HEK293 (cell line): Measurements from ENCODE around the gene MYO7B.

Experiments
- CTCF ChIA-PET: fragments of 350-600 bp; formaldehyde crosslinking; extraction: SDS; loops from one replicate; lab custom pipeline; 2021; ENCODE audit warnings: antibody characterized with exemption; lab: Yijun Ruan, JAX
- POLR2A ChIA-PET: fragments of 300-600 bp; formaldehyde crosslinking; extraction: SDS; loops from one replicate; lab custom pipeline; 2020; ENCODE audit warnings: antibody characterized with exemption, inconsistent platforms; lab: Yijun Ruan, JAX
- H3K27ac ChIP-seq: fragments of 200-500 bp; sonication (Bioruptor generic); 2 replicates; pipeline ENCODE4 v1.5.1; 2014; ENCODE audit warnings: low read depth, low read length, control low read depth, inconsistent platforms; ENCODE audit errors: extremely low read depth
- H3K36me3 ChIP-seq, 2 experiments: fragments of 200-500 bp in 1 of 2; sonication (Bioruptor generic) in 1 of 2; 1 replicate in 1 of 2; 2 replicates in 1 of 2; pipeline ENCODE4 v1.5.1; 2014 to 2017; ENCODE audit warnings: inconsistent platforms in 2 of 2, low read length in 2 of 2; ENCODE audit not compliant: control insufficient read depth in 2 of 2, insufficient read depth in 1 of 2
- H3K4me1 ChIP-seq: fragments of 200-500 bp; sonication (Bioruptor generic); 2 replicates; pipeline ENCODE4 v1.5.1; 2014; ENCODE audit warnings: mild to moderate bottlenecking, low read length, inconsistent platforms; ENCODE audit not compliant: control insufficient read depth, insufficient read depth
- H3K4me3 ChIP-seq: 2 replicates; pipeline ENCODE4 v1.5.1; 2011; ENCODE audit warnings: low read depth, mild to moderate bottlenecking, control low read depth, low read length, moderate library complexity
- H3K9me3 ChIP-seq: fragments of 200-500 bp; sonication (Bioruptor generic); 2 replicates; pipeline ENCODE4 v1.5.1; 2014; ENCODE audit warnings: low read depth, low read length, inconsistent platforms; ENCODE audit not compliant: control insufficient read depth, insufficient read depth
- EGR2 ChIP-seq: fragments of 450-650 bp; formaldehyde crosslinking; IDR thresholded peaks from 2 replicates; pipeline ENCODE4 v1.5.1; 2016; ENCODE audit warnings: low read depth, missing biosample characterization, missing genetic modification characterization
- MEIS1 ChIP-seq: sonication (generic); formaldehyde crosslinking; IDR thresholded peaks from 2 replicates; pipeline ENCODE4 v1.8.1; 2022; ENCODE audit warnings: missing genetic modification reagents, mild to moderate bottlenecking, borderline replicate concordance
- PATZ1 ChIP-seq: fragments of 450-650 bp; formaldehyde crosslinking; IDR thresholded peaks from 2 replicates; pipeline ENCODE4 v1.5.1; 2016; ENCODE audit warnings: missing biosample characterization, missing genetic modification characterization
- PRDM1 ChIP-seq: fragments of 450-650 bp; formaldehyde crosslinking; IDR thresholded peaks from 2 replicates; pipeline ENCODE4; 2016; ENCODE audit warnings: missing biosample characterization, missing genetic modification characterization
- TRIM28 ChIP-seq: IDR thresholded peaks from 2 replicates; pipeline ENCODE4 v1.6.1; 2011; ENCODE audit warnings: low read length, control low read depth, borderline replicate concordance
- TSHZ1 ChIP-seq: fragments of 450-650 bp; formaldehyde crosslinking; IDR thresholded peaks from 2 replicates; pipeline ENCODE4 v1.5.1; 2016; ENCODE audit warnings: missing biosample characterization, missing genetic modification characterization, borderline replicate concordance
- ZBTB1 ChIP-seq: fragments of 450-650 bp; formaldehyde crosslinking; IDR thresholded peaks from 2 replicates; pipeline ENCODE4 v1.5.1; 2016; ENCODE audit warnings: missing biosample characterization, missing genetic modification characterization
- ZBTB7A ChIP-seq: fragments of 450-650 bp; formaldehyde crosslinking; IDR thresholded peaks from 2 replicates; pipeline ENCODE4 v1.5.1; 2016; ENCODE audit warnings: low read depth, missing biosample characterization, missing genetic modification characterization
- ZNF549 ChIP-seq: fragments of 450-650 bp; IDR thresholded peaks from 2 replicates; pipeline ENCODE4 v1.5.1; 2018; ENCODE audit warnings: missing biosample characterization, missing genetic modification characterization, mild to moderate bottlenecking, inconsistent platforms, moderate library complexity
- ZNF561 ChIP-seq: fragments of 450-650 bp; IDR thresholded peaks from 2 replicates; pipeline ENCODE4 v1.5.1; 2018; ENCODE audit warnings: missing biosample characterization, missing genetic modification characterization, borderline replicate concordance
- ZSCAN23 ChIP-seq: fragments of 450-650 bp; formaldehyde crosslinking; IDR thresholded peaks from 2 replicates; pipeline ENCODE4 v1.5.1; 2016; ENCODE audit warnings: missing biosample characterization, missing genetic modification characterization
- ZXDB ChIP-seq: fragments of 450-650 bp; formaldehyde crosslinking; IDR thresholded peaks from 2 replicates; pipeline ENCODE4 v1.5.1; 2016; ENCODE audit warnings: missing biosample characterization, missing genetic modification characterization
- TF ChIP-seq, protein P1 (sequence below): fragments of 450-650 bp; formaldehyde crosslinking; IDR thresholded peaks from 2 replicates; pipeline ENCODE4 v1.5.1; 2016; ENCODE audit warnings: missing biosample characterization, missing genetic modification characterization, low read depth
- TF ChIP-seq, protein P2 (sequence below): fragments of 450-650 bp; formaldehyde crosslinking; conservative IDR thresholded peaks from 2 replicates; pipeline ENCODE4 v1.5.1; 2016; ENCODE audit warnings: low read depth, missing biosample characterization, missing genetic modification characterization
- TF ChIP-seq, protein P3 (sequence below): fragments of 450-650 bp; IDR thresholded peaks from 2 replicates; pipeline ENCODE4 v1.5.1; 2018; ENCODE audit warnings: missing biosample characterization, mild to moderate bottlenecking, missing genetic modification characterization
- TF ChIP-seq, protein P4 (sequence below): fragments of 450-650 bp; formaldehyde crosslinking; IDR thresholded peaks from 2 replicates; pipeline ENCODE4 v1.5.1; 2017; ENCODE audit warnings: missing biosample characterization, missing genetic modification characterization
- TF ChIP-seq, protein P5 (sequence below): fragments of 450-650 bp; formaldehyde crosslinking; IDR thresholded peaks from 2 replicates; pipeline ENCODE4 v1.5.1; 2017; ENCODE audit warnings: missing biosample characterization, missing genetic modification characterization

Gene MYO7B

DNA sequence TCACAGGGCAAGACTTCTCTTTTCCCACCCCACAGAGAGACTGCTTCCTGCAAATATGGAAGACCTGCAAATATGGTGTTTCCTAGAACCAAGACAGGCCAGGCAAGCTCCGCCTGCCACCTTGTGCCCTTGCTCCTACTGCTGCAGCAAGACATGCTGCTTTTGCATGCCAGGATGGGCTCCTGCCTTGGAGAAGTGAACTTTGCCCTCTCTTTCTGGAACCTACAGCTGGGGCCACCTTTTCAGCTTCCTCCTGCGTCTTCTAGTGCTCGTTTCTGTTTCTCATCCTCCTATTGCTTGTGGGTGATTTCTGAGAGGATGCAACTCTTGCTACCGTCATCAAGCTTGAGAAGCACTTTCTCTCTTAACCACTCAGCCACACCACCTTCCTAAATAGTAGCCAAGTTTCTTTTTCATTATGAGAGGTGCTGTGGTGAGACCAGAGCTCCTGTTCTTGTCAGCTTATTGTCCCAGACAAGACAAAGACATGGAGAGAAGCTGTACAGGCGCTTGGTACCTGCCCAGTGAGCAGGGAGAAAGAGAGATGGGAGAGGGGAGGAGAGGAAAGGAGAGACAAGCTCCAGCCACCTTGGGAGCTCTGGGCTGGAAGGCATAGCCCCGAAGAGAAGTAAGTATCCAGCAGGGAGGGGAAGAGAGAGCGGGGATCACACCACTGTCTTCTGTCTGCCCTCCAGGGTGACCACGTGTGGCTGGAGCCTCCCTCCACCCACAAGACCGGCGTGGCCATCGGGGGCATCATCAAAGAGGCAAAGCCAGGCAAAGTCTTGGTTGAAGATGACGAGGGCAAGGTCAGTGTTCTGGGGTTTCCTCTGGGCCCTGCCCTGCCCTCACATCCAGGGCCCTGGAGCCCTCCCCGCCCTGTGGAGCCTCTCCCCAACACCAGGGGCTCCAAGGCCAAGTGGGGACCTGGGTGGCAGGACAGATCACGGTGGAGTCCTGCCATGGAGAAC, 28.3 kb downstream of the MYO7B start:
- Histone ChIP-seq H3K4me1 (no peaks in the 10 kb centered on the region), H3K36me3 (no peaks in the 10 kb centered on the region), H3K4me3 (no peak overlapping the region), H3K9me3 (no peaks in the 10 kb centered on the region), H3K27ac (no peak overlapping the region)
- POLR2A ChIA-PET: interaction anchor here (0.6 kb wide), 1 partner anchor 521 kb away, joined by 3 read pairs; no protein-coding TSS in a partner anchor
- CTCF ChIA-PET: no interaction called here
- TF ChIP-seq, protein P1, sequence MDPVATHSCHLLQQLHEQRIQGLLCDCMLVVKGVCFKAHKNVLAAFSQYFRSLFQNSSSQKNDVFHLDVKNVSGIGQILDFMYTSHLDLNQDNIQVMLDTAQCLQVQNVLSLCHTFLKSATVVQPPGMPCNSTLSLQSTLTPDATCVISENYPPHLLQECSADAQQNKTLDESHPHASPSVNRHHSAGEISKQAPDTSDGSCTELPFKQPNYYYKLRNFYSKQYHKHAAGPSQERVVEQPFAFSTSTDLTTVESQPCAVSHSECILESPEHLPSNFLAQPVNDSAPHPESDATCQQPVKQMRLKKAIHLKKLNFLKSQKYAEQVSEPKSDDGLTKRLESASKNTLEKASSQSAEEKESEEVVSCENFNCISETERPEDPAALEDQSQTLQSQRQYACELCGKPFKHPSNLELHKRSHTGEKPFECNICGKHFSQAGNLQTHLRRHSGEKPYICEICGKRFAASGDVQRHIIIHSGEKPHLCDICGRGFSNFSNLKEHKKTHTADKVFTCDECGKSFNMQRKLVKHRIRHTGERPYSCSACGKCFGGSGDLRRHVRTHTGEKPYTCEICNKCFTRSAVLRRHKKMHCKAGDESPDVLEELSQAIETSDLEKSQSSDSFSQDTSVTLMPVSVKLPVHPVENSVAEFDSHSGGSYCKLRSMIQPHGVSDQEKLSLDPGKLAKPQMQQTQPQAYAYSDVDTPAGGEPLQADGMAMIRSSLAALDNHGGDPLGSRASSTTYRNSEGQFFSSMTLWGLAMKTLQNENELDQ (tag by site-specific recombination): no peak
- TF ChIP-seq, protein P2, sequence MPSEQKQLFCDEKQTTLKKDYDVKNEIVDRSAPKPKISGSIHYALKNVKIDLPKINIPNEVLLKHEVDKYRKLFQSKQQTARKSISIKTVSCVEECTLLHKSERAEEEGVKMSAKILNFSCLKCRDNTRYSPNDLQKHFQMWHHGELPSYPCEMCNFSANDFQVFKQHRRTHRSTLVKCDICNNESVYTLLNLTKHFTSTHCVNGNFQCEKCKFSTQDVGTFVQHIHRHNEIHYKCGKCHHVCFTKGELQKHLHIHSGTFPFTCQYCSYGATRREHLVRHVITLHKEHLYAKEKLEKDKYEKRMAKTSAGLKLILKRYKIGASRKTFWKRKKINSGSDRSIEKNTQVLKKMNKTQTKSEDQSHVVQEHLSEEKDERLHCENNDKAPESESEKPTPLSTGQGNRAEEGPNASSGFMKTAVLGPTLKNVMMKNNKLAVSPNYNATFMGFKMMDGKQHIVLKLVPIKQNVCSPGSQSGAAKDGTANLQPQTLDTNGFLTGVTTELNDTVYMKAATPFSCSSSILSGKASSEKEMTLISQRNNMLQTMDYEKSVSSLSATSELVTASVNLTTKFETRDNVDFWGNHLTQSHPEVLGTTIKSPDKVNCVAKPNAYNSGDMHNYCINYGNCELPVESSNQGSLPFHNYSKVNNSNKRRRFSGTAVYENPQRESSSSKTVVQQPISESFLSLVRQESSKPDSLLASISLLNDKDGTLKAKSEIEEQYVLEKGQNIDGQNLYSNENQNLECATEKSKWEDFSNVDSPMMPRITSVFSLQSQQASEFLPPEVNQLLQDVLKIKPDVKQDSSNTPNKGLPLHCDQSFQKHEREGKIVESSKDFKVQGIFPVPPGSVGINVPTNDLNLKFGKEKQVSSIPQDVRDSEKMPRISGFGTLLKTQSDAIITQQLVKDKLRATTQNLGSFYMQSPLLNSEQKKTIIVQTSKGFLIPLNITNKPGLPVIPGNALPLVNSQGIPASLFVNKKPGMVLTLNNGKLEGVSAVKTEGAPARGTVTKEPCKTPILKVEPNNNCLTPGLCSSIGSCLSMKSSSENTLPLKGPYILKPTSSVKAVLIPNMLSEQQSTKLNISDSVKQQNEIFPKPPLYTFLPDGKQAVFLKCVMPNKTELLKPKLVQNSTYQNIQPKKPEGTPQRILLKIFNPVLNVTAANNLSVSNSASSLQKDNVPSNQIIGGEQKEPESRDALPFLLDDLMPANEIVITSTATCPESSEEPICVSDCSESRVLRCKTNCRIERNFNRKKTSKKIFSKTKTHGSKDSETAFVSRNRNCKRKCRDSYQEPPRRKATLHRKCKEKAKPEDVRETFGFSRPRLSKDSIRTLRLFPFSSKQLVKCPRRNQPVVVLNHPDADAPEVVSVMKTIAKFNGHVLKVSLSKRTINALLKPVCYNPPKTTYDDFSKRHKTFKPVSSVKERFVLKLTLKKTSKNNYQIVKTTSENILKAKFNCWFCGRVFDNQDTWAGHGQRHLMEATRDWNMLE (tag by site-specific recombination): no peak
- TF ChIP-seq PATZ1 (tag by site-specific recombination) (no peak), EGR2 (tag by site-specific recombination) (no peak), MEIS1 (CRISPR knock-in tag) (no peak), TRIM28 (no peak), ZBTB7A (tag by site-specific recombination) (no peak), ZNF549 (tag by site-specific recombination) (no peak), ZSCAN23 (tag by site-specific recombination) (no peak), ZXDB (tag by site-specific recombination) (no peak), ZBTB1 (tag by site-specific recombination) (no peak), TSHZ1 (no peak), PRDM1 (tag by site-specific recombination) (no peak), ZNF561 (no peak)
- TF ChIP-seq, protein P3, sequence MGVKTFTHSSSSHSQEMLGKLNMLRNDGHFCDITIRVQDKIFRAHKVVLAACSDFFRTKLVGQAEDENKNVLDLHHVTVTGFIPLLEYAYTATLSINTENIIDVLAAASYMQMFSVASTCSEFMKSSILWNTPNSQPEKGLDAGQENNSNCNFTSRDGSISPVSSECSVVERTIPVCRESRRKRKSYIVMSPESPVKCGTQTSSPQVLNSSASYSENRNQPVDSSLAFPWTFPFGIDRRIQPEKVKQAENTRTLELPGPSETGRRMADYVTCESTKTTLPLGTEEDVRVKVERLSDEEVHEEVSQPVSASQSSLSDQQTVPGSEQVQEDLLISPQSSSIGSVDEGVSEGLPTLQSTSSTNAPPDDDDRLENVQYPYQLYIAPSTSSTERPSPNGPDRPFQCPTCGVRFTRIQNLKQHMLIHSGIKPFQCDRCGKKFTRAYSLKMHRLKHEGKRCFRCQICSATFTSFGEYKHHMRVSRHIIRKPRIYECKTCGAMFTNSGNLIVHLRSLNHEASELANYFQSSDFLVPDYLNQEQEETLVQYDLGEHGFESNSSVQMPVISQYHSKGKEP: no peak
- TF ChIP-seq, protein P4, sequence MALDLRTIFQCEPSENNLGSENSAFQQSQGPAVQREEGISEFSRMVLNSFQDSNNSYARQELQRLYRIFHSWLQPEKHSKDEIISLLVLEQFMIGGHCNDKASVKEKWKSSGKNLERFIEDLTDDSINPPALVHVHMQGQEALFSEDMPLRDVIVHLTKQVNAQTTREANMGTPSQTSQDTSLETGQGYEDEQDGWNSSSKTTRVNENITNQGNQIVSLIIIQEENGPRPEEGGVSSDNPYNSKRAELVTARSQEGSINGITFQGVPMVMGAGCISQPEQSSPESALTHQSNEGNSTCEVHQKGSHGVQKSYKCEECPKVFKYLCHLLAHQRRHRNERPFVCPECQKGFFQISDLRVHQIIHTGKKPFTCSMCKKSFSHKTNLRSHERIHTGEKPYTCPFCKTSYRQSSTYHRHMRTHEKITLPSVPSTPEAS (tag by site-specific recombination): no peak
- TF ChIP-seq, protein P5, sequence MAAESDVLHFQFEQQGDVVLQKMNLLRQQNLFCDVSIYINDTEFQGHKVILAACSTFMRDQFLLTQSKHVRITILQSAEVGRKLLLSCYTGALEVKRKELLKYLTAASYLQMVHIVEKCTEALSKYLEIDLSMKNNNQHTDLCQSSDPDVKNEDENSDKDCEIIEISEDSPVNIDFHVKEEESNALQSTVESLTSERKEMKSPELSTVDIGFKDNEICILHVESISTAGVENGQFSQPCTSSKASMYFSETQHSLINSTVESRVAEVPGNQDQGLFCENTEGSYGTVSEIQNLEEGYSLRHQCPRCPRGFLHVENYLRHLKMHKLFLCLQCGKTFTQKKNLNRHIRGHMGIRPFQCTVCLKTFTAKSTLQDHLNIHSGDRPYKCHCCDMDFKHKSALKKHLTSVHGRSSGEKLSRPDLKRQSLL (tag by site-specific recombination): no peak
